NCI-H69 (cell line): Measurements from ENCODE around the gene CREB5.
A peak's percentile ranks its signal among the peaks of the same experiment; 100 is the strongest.

Experiments used
- DNase-seq: peaks from one replicate; lab custom pipeline; 2025; lab: John Stamatoyannopoulos, UW

Gene CREB5

GRCh38 chr7:28435152-28435551 lies 22.8 kb downstream of the CREB5 start:
- peak; percentile 60 for DNase-seq

DNA sequence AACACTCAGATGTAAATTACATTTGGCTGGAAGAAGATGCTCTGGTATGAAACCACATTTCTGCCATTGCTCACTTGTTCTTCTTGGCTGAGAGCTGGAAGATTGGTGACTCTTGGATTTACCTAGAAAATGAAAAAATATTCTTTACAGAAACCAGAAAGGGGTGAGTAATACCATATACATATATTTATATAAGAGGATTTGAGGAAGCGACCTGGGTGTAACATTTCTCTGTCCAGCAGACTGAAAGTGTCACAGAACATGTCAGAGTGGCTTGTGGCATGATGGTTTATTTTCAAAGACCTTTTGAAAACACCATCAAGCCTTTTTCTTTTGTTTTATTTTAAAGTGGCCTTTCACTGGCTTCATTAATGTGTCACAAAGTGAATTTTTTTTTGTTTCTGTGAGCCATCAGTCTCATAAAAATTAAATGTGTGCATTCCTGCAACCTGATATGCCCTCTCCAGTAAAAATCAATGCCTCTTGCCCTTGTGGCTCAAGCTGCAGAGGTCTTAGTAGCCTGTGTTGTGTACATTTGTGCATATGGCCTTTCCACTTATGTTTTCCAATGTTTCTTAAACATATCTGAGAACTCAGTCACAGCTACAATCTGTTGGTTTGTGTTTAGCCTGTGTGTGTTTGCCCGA lies 23.5 kb downstream of the CREB5 start:
- peak; percentile 53 for DNase-seq

DNA sequence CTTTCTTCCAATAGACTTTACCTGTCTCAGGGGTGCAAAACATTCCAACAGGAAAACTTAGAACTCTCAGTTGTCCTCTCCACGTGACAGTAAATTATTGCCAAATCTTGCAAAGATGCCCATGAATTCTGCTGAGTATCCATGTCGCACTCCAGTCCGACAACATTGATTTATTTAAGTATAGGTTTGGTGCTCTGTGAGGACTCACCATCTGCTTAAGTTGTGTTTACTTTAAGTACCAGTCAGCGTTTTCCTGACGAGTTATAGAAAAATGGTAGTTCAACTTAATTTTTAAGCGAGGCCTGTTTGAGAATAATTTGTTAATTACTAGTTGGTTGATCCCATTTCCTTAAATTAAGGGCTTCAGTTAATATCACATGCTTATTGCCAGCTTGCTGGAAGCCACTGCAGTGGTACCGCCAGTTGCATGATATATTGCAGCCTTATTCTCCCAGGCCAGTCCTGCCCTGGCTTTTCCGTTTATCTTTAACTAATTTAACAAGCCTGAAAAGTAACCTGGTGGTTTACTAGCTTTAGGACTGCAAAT lies 27.8 kb downstream of the CREB5 start:
- peak; percentile 95 for DNase-seq

DNA sequence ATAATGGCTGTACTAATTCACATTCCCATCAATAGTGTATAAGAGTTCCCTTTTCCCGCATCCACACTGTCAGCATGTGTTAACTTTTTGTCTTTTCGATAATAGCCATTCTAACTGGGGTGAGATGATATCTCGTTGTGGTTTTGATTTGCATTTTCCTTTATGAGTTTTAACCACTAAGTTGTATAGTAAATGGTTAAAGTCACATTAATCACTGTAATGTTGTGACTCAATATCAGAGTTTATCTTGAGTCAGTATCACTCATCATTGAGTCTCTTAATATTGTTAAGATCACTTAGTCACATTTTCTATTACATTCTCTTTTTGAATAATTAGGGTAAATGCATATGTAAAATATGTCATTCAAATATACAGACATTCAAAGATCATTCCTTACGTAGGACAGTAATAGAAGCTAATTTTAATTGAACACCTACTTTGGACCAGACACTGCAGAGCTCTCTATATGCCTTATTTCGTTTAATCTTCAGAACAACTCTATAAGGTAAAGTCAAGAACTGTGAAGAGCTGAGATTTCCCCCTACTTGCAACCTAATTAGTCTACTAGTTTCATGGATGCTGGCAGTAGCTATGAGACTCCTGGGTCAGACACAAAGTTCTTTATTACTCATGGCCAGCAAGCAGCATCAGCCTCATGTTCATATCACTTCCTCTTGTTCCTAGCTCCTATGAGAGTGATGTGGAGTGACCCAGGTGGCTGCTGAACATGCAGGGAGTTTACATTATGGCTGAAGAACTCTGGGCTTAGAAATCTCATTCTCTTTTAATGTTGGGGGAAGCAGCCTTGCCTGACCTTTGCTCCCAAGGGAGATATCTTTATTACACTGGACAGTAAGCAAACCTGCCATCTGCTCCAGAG lies 30.5 kb downstream of the CREB5 start:
- DNase-seq: peak; percentile 78

GRCh38 chr7:28446131-28446530 lies 33.8 kb downstream of the CREB5 start:
- no peak for DNase-seq

- DNase-seq: no peak
Observed at GRCh38 chr7:28447071-28447470, 34.8 kb downstream of the CREB5 start.

- DNase-seq: no peak
Observed at GRCh38 chr7:28448708-28449107, 36.4 kb downstream of the CREB5 start.

DNA sequence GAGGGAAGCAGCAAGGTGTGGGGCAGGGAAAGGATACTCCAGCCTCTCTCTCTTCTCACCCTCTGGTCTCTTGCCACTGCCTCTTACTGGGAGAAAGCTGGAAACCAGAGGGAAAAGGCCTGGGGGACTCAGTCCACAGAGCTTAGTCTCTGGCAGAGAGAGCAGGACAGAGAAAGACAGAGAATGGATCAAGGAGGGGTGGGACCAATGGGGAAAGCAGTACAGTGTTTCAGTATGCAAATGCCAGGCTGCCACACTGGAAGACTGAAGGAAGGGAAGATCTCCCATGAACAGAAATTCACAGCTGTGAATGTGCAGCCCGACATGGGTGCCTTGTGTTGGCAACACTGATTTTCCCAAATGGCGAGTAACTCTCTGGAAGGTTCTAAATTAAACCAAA lies 40.4 kb downstream of the CREB5 start:
- DNase-seq: no peak

GRCh38 chr7:28455486-28455885 lies 43.2 kb downstream of the CREB5 start:
- DNase-seq: no peak

- DNase-seq: no peak
Observed at GRCh38 chr7:28456044-28456443, 43.7 kb downstream of the CREB5 start.

DNA sequence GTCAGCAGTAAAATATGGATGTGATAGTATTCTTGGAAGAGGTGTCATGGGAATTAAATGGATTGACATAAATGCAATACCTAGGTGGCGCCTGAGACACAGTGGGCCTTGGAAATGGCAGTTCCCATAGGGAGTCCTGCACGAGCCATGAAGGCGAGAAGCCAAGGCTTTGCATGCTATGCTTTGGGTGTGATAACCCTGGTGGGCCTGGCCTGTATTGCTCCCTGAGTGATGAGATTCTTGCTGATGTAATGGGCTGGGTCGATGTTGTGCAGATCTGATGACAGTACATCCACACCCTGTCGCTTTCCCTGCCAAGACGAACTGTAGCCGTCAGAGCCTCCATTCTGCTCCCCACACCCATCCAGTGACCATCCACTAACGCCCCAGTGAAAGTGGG lies 46.4 kb downstream of the CREB5 start:
- peak; percentile 40 for DNase-seq

- no peak for DNase-seq
Observed at GRCh38 chr7:28459306-28459705, 47.0 kb downstream of the CREB5 start.

- DNase-seq: no peak
Observed at GRCh38 chr7:28465697-28466096, 53.4 kb downstream of the CREB5 start.

GRCh38 chr7:28466341-28466740 lies 54.0 kb downstream of the CREB5 start:
- no peak for DNase-seq

DNA sequence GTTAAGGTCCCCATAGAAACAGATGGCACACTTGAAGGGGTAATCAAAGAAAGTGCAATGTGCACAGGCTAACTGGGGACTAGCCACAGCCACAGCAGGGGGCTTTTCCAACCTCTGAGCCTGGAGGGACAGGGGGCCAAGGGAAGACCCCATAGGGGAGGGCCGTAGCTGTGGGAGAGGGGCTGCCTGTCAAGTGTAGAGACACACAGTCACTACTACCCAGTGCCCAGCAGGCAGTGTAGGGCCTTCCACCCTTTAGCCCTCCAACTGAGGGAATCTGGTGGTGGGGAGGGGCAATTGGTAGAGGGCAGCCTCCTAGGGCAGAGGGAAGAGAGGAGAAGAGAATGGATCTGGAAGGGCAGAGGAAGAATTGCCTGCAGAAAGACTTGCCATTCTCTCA lies 54.6 kb downstream of the CREB5 start:
- no peak for DNase-seq

DNA sequence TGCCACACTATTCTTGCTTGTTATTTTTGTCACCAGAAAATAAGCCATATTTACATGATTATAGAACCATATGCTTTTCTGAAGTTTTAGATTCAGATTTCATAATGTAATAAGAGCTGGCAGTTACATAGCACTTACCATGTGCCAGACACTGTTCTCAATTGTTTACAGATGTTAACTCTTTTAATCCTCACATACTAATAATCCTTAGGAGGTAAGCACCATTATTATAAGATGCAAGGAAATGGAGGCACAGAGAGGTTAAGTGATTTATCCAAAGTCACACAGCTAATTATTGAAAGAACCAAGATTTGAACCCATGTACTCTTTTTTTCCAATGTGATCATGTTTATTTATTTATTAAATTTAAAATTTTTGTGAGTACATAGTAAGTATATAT lies 57.2 kb downstream of the CREB5 start:
- DNase-seq: peak; percentile 42

DNA sequence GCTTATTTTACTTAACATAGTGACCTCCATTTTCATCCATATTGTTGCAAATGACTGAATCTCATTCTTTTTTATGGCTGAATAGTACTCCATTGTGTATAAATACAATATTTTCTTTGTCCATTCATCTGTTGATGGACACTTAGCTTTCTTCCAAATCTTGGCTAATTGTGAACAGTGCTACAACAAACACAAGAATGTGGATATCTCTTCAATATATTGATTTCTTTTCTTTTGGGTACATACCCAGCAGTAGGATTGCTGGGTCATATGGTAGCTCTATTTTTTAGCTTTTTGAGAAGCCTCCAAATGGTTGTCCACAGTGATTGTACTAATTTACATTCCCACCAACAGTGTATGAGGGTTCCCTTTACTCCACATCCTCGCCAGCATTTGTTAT lies 58.0 kb downstream of the CREB5 start:
- no peak for DNase-seq

DNA sequence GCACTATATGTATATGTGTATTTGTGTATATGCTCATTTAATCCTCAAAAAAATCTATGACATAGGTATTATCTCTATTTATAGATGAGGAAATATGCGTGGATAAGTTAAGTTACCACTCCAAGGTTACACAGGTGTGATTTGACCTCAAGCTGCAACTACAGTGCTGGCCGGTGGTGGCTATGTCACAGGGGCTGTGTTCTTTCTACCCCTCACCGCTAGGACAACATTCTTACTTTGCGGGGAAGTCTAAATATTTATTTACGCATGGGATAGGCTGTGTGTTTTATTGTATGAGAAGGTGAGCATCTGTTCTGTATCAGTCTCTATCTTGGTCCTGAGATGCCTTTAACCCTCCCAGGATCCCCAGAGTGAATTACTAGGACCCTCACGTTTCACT lies 60.0 kb downstream of the CREB5 start:
- no peak for DNase-seq

- DNase-seq: no peak
Observed at GRCh38 chr7:28473571-28474281, 61.4 kb downstream of the CREB5 start.

DNA sequence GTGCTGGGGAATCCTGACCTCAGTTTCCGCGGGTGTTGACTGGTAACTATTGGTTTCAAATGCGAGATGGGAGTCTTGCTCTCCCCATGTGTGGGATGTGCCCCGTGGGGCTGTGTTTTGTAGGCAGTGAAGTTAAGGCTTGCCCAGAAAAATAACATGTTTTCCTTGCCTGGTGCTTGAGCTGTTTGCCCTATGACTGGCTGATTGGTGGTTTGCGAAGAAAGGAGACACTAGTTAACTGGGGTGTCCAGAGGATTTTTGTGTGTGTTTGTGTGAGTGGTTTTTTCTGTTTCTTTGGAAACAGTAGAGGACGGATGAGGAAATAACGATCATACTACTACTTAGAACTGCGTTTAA lies 61.9 kb downstream of the CREB5 start:
- DNase-seq: no peak

DNA sequence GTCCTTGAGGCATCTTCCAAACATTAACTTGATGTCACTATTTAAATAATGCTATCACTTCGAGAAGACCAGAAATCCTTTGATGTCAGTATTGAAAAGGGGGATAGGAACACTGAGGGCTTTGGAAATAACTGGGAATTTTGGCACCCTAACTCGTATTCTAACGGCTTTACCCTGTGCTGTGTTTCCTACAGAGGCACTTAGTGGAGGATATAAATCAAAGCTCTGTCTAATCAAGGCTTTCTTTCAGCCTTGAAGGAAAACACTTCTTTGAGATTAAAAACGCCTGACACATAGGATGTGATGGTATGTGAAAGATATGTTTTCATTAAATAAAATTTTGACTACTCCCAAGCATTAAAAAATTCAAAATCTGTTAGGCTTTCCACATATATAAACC lies 62.3 kb downstream of the CREB5 start:
- DNase-seq: no peak

GRCh38 chr7:28477041-28477442 lies 64.7 kb downstream of the CREB5 start:
- peak; percentile 61 for DNase-seq

GRCh38 chr7:28478656-28479055 lies 66.3 kb downstream of the CREB5 start:
- DNase-seq: peak; percentile 87
